MM.1S (cell line): ENCODE results near the gene ORC4.

Experiments used
- DNase-seq: peaks from one replicate; pipeline ENCODE4 v3.0.0-alpha.2; 2015
- H2AFZ ChIP-seq: fragments of 300-600 bp; sonication (generic); 2 replicates; pipeline ENCODE4 v1.6.0; 2016; ENCODE audit warnings: antibody characterized with exemption, low read length
- H3F3A ChIP-seq: fragments of 300-600 bp; sonication (generic); 2 replicates; pipeline ENCODE4 v1.6.1; 2016; ENCODE audit warnings: mild to moderate bottlenecking, antibody characterized with exemption, low read length, moderate library complexity, mixed read lengths; ENCODE audit not compliant: insufficient read depth
- H3K27ac ChIP-seq: fragments of 300-600 bp; sonication (generic); 2 replicates; pipeline ENCODE4 v1.5.1; 2016; ENCODE audit warnings: mild to moderate bottlenecking, low read length
- H3K27me3 ChIP-seq: fragments of 300-600 bp; sonication (generic); replicated peaks from 2 replicates; pipeline ENCODE4 v1.6.0; 2016; ENCODE audit warnings: low read length; ENCODE audit not compliant: insufficient read depth
- H3K36me3 ChIP-seq: fragments of 300-600 bp; sonication (generic); replicated peaks from 2 replicates; pipeline ENCODE4 v1.6.1; 2016; ENCODE audit warnings: mild to moderate bottlenecking, low read length, mixed read lengths; ENCODE audit not compliant: insufficient read depth
- H3K4me1 ChIP-seq: fragments of 300-600 bp; sonication (generic); 2 replicates; pipeline ENCODE4 v1.6.1; 2016; ENCODE audit warnings: low read length, mixed read lengths
- H3K4me2 ChIP-seq: fragments of 300-600 bp; sonication (generic); 2 replicates; pipeline ENCODE4 v1.6.0; 2016; ENCODE audit warnings: low read depth, low read length
- H3K4me3 ChIP-seq: fragments of 300-600 bp; sonication (generic); 2 replicates; pipeline ENCODE4 v1.5.1; 2016; ENCODE audit warnings: low read length, mixed read lengths
- H3K79me2 ChIP-seq: fragments of 300-600 bp; sonication (generic); 2 replicates; pipeline ENCODE4 v1.6.1; 2016; ENCODE audit warnings: mixed run types, low read length, mixed read lengths
- H3K9ac ChIP-seq: fragments of 300-600 bp; sonication (generic); 2 replicates; pipeline ENCODE4 v1.6.1; 2016; ENCODE audit warnings: low read length, mixed read lengths
- H3K9me2 ChIP-seq: fragments of 300-600 bp; sonication (generic); replicated peaks from 2 replicates; pipeline ENCODE4 v1.6.1; 2016; ENCODE audit warnings: mild to moderate bottlenecking, low read length, mixed read lengths; ENCODE audit not compliant: insufficient read depth
- H3K9me3 ChIP-seq: fragments of 300-600 bp; sonication (generic); replicated peaks from 2 replicates; pipeline ENCODE4 v1.6.1; 2016; ENCODE audit warnings: mild to moderate bottlenecking, low read length, mixed read lengths; ENCODE audit not compliant: insufficient read depth
- H4K20me1 ChIP-seq: fragments of 300-600 bp; sonication (generic); 2 replicates; pipeline ENCODE4 v1.6.1; 2016; ENCODE audit warnings: mild to moderate bottlenecking, low read length, moderate library complexity, mixed read lengths; ENCODE audit not compliant: insufficient read depth
- EZH2 ChIP-seq: fragments of 300-600 bp; sonication (generic); optimal IDR thresholded peaks from 2 replicates; pipeline ENCODE3; 2017; ENCODE audit warnings: low read depth, mild to moderate bottlenecking, antibody characterized with exemption, low read length, mixed read lengths
- EZH2phosphoT487 ChIP-seq: fragments of 300-600 bp; sonication (generic); IDR thresholded peaks from 2 replicates; pipeline ENCODE4 v1.6.1; 2018; ENCODE audit warnings: antibody characterized with exemption, low read length
- TF ChIP-seq, protein P1 (sequence below): fragments of 300-600 bp; sonication (generic); IDR thresholded peaks from 2 replicates; pipeline ENCODE4 v1.5.1; 2016; ENCODE audit warnings: antibody characterized with exemption, low read length, mixed read lengths

ORC4 gene

DNA sequence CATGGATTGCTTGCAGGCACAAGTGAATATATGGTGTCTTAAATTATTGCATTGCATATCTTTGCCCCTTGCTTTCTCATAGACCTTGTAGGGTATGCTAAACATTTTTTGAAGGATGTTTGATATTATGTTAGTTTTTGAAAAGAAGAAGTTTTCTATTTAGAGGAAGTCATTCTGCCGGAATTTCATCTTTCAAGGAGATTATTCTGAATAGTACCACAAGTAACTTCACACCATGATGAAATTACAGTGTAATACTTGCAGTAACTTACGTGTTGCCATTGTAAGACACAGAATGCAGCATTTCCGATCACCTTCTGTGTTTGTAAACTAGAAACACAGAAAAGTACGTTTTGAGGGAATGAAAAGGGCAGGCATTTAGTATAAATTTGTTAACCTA, 103.8 kb downstream of the ORC4 start:
- H3K9ac ChIP-seq = no peak overlapping the region
- no peak overlapping the region for H3K4me3 ChIP-seq
- H2AFZ ChIP-seq = no peak overlapping the region
- H3K9me2 ChIP-seq = no peaks in the 10 kb centered on the region
- H3K27ac ChIP-seq = no peak overlapping the region
- no peaks in the 10 kb centered on the region for H3K4me1 ChIP-seq
- no peaks in the 10 kb centered on the region for H3K9me3 ChIP-seq
- H3K79me2 ChIP-seq = no peaks in the 10 kb centered on the region
- DNase-seq = no peak
- no peak overlapping the region for H3K4me2 ChIP-seq
- no peak for TF ChIP-seq EZH2phosphoT487
- no peak for TF ChIP-seq EZH2
- TF ChIP-seq, protein P1, sequence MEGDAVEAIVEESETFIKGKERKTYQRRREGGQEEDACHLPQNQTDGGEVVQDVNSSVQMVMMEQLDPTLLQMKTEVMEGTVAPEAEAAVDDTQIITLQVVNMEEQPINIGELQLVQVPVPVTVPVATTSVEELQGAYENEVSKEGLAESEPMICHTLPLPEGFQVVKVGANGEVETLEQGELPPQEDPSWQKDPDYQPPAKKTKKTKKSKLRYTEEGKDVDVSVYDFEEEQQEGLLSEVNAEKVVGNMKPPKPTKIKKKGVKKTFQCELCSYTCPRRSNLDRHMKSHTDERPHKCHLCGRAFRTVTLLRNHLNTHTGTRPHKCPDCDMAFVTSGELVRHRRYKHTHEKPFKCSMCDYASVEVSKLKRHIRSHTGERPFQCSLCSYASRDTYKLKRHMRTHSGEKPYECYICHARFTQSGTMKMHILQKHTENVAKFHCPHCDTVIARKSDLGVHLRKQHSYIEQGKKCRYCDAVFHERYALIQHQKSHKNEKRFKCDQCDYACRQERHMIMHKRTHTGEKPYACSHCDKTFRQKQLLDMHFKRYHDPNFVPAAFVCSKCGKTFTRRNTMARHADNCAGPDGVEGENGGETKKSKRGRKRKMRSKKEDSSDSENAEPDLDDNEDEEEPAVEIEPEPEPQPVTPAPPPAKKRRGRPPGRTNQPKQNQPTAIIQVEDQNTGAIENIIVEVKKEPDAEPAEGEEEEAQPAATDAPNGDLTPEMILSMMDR = no peak
- H3F3A ChIP-seq = 0 out of 2 replicates have a peak, but pooled peaks cover 3% of the 10 kb centered on the region
- no peaks in the 10 kb centered on the region for H3K27me3 ChIP-seq
- no peaks in the 10 kb centered on the region for H3K36me3 ChIP-seq
- no peaks in the 10 kb centered on the region for H4K20me1 ChIP-seq

DNA sequence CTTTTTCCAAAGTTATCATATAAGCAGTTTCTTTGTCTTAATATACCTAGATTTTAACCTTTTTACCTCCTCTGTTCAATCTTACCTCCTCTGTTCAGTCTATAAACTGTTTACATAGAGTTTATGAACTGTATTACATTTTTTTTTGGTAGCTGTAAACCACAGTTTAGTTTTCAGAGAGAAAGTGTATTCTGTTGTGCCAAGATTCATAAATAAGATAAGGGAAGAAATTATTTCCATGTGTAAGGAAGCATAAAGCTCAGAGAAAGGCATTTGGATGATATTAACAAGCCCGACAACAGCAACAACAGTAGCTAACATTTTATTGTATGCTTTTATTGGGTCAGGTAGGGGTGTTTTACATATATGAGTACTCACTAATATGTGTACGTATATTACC, 104.5 kb downstream of the ORC4 start:
- H2AFZ ChIP-seq = no peak overlapping the region
- H3K9me3 ChIP-seq = no peaks in the 10 kb centered on the region
- H3K79me2 ChIP-seq = no peaks in the 10 kb centered on the region
- H3K9me2 ChIP-seq = no peaks in the 10 kb centered on the region
- no peaks in the 10 kb centered on the region for H3K36me3 ChIP-seq
- no peak overlapping the region for H3K4me3 ChIP-seq
- TF ChIP-seq EZH2phosphoT487 = no peak
- TF ChIP-seq, protein P1 = no peak
- no peak for DNase-seq
- H3F3A ChIP-seq = 0 out of 2 replicates have a peak, but pooled peaks cover 3% of the 10 kb centered on the region
- no peak overlapping the region for H3K4me2 ChIP-seq
- no peaks in the 10 kb centered on the region for H3K27me3 ChIP-seq
- H3K4me1 ChIP-seq = no peaks in the 10 kb centered on the region
- H3K27ac ChIP-seq = no peak overlapping the region
- H3K9ac ChIP-seq = no peak overlapping the region
- H4K20me1 ChIP-seq = no peaks in the 10 kb centered on the region

DNA sequence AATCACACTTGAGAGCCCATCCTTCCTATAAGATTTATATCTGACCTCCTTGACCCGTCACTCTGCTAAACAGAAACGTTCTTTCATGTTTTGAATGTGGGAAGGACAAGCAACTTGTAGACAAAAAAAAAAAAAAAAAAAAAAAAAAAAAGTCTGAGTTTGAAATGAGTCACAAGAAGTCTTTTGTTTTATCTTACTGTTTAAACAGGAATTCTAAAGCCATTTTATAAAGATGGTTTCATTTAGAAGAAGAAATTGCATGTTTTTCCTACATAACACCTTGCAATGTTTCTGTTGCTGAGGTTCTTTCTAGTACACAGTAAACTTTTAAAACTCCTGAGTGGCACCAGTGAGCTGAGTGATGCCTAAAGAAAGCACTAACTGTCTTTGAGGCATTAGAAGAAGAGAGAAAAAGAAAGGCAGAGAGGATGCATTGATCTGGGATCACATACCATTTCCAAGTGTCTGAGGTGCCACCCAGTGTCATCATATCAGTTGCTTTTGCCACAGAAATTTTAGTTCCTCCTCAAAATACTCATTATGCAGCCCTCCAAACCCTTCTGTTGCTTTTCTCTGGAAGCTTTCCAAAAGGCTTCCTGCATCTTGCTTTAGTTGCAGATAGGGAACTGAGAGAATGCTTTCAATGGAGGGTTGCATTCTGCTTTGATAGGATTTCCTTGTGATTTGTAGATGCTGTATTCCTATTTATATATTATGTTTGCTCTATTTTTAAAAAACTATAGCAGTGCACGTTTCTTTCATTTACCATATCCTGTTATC, 106.6 kb downstream of the ORC4 start:
- H3K4me3 ChIP-seq = no peak overlapping the region
- H3K9me3 ChIP-seq = no peaks in the 10 kb centered on the region
- no peak for DNase-seq
- H3K4me1 ChIP-seq = no peaks in the 10 kb centered on the region
- TF ChIP-seq EZH2phosphoT487 (no peak), EZH2 (no peak)
- TF ChIP-seq, protein P1 = no peak
- no peaks in the 10 kb centered on the region for H4K20me1 ChIP-seq
- H3K36me3 ChIP-seq = no peaks in the 10 kb centered on the region
- no peak overlapping the region for H3K27ac ChIP-seq
- H3K79me2 ChIP-seq = no peaks in the 10 kb centered on the region
- H3K27me3 ChIP-seq = no peaks in the 10 kb centered on the region
- H2AFZ ChIP-seq = no peak overlapping the region
- no peak overlapping the region for H3K9ac ChIP-seq
- 0 out of 2 replicates have a peak, but pooled peaks cover 3% of the 10 kb centered on the region for H3F3A ChIP-seq
- H3K4me2 ChIP-seq = no peak overlapping the region
- H3K9me2 ChIP-seq = no peaks in the 10 kb centered on the region
